Activated naive CD4-positive, alpha-beta T cell treated with anti-CD3 and anti-CD28 coated beads, Interleukin-2, amount 10 ng/mL, durations not matched to agents 5 hours and 36 hours (primary cell): ENCODE measurements around the gene CACNA2D2. TPM values are rescaled to one million over a fixed set of nuclear protein-coding genes. Genes with fewer than 3 reads are reported as not detected.

Experiments used
- total RNA-seq, 2 experiments: library from RNA; stranded (reverse); gene quantifications; one replicate each; pipeline ENCODE4 v1.2.3, GENCODE V29; 2021

The CACNA2D2 gene
- total RNA-seq = under 1 TPM; 0.60 to 0.63 TPM

DNA sequence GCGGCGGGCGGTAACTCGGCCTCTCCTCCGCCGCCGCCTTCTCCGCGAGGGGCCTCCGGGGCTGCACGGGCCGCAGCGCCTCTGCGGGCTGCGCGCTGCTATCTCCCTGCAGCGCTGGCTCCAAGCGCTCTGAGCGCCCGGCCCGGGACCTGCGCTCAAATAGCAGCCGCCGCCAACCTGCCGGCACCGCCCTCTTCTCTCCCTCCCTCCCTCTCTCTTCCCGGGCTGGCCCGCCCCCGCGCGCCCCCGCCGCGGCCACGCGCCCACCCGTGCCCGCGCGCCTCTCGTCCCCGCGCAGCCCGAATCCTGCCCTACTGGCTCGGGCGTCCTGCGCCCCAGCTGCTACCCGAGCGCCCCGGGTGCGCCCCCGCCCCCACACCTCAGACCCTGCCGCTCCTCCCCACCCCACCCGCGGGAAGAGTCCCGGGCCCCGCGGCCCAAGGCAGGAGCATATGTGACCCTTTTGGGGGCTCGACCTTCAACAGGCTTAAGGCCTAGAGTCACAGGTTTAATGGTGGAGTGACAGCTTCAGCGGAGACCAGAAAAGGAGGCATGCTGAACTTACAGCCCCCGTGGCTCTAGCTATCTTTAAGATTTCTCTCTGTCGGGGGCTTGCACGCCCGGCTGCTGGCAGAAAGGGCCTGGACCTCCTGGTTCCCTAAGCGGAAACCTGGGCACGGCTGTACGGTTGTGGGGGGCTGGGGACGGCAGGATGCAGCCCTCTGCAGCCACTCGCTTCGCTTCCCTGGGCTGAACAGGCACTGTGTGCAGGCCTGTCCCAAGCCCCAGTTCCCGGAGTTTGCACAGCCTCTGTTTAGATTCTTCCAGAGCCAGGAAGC lies at the start of gene CACNA2D2:
Gene CACNA2D2, minus strand, starts transcription at position 131 of the 839 bp plus-strand sequence. CDS start 211 bp downstream, outside the sequence.

DNA sequence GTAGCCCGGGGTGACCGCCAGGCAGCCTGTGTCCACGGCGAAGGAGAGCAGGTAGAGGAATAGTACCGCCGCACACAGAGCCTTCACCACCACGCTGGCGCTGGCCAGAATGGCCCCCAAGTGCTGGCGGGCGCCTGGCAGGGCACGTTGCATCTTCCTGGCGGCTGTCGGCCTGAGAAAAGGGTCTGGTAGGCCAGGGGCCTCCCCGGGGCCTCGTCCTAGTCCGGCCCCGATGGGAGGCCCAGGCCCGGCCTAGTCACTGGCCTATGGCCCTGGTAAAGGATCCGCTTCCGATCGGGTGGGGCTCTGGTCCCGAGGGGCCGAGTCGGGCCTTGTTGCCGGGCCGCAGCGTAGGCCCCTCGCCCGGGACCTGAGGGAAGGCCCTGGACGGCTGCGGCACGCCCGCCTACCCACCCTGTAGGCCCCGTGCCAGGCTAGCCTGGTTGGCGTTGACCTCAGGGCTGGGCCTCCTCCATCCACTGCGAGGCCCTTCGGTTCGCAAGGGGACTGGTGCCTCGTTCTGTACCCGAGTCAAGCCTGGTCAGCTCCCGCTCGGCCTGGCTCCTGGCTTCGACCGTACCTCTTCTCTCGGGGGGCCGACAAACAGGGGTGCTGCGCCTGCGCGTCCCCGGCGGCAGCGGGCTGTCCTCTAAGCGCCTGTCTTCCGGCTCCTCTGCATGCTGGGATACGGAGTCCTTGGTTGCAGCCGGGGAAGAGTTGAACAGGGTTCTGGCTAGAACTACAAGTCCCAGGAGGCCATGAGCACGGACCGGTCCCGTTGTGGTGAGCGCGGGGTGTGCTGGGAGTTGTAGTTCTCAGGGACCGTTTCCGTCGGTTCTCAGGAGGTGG lies 144.3 kb downstream of the CACNA2D2 start, which contains the start of gene TMEM115:
Gene TMEM115, minus strand, starts transcription at position 611 of the 849 bp plus-strand sequence. Its CDS starts 458 bp downstream, at position 153.

DNA sequence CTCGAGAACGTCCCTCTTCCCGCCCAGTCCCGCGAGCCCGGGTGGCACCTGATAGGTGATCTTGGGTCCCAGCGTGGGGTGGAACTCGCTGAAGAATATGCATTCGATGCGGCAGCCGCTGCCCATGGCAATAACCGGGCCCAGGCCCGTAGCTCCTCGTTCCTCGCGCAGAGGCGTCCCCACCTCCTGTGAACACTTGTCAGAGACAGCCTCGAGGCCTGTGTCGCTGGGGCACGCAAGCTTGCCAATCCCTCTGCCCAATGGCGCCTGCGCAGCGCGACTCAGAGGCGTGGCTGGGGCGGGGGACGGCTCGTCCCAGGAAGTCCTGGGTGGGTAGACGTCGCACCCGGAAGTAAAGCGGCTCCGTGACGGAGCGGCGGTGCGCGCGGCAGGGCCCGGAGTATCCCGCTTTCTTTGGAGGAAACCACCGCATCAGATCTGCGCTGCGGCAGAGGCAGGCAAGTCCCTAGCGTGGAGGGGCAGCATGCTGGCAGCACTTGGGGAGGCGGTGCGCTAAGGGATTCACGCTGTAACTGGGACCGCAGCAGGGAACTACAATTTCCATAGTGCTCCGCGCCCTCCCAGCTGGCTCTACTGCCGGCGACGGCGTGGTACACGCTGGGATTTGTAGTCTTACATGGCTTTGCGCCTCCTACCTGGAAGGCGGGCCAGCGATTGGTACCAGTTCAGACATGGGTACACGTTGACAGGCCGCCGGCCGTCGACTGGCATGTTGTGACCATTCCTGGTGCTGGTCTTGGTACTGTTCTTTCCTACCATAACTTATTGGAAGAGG lies 152.7 kb downstream of the CACNA2D2 start, which contains the start of the genes CYB561D2 and NPRL2:
Gene CYB561D2, plus strand, starts transcription at position 336 of the 796 bp plus-strand sequence. CDS start 572 bp downstream, outside the sequence.
Gene NPRL2, minus strand, starts transcription at position 249 of the 796 bp plus-strand sequence. Its CDS starts 123 bp downstream, at position 126.

DNA sequence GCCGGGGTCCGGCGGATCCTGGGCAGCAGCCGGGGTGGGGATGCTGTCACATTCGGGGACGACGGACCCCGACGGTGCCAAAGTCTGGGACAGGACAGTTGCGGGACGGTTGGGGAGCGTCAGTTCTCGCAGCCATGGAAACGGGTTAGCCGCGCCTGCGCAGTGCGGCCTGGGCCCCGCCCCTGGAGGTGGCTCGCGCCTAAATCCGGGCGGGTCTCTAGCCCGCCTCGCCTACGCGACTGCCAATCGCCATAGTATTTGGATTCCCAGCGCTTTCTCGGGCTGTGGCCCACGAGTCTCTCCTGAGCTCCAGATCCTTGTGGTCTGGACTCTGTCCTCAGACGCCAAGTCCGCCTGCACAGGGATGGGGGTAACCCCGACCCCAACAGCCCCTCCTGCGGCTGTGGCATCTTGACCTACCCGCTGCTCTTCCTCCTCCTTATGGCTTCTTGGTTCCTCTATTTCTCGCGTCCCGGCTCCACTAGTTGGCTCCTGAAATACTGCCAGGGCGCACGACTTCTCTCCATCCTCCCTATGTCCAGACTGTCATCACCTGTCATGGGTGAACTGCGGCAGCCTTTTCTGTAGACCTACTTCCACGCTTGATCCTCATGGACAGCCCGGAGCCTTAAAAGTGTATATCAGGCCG lies 157.7 kb downstream of the CACNA2D2 start, which contains the start of gene ZMYND10:
Gene ZMYND10, minus strand, starts transcription at position 147 of the 649 bp plus-strand sequence. CDS start 153 bp downstream, outside the sequence.

DNA sequence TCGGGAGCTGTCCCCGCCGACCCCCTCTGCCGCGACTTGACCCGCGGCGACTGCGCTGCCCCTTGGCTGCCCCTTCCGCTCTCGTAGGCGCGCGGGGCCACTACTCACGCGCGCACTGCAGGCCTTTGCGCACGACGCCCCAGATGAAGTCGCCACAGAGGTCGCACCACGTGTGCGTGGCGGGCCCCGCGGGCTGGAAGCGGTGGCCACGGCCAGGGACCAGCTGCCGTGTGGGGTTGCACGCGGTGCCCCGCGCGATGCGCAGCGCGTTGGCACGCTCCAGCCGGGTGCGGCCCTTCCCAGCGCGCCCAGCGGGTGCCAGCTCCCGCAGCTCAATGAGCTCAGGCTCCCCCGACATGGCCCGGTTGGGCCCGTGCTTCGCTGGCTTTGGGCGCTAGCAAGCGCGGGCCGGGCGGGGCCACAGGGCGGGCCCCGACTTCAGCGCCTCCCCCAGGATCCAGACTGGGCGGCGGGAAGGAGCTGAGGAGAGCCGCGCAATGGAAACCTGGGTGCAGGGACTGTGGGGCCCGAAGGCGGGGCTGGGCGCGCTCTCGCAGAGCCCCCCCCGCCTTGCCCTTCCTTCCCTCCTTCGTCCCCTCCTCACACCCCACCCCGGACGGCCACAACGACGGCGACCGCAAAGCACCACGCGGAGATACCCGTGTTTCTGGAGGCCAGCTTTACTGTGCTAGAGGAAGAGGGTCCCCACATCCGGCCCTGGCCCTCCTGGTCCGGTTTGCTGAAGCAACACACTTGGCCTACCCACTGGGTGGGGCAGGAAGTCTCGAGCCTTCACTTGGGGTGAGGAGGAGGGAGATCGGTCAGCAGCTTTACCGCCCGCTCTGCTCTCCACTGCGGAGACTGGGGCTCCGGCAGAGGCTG lies 162.7 kb downstream of the CACNA2D2 start, which contains the start of gene RASSF1:
Gene RASSF1, minus strand, starts transcription at position 389 of the 882 bp plus-strand sequence. Its CDS starts 31 bp downstream, at position 358.

DNA sequence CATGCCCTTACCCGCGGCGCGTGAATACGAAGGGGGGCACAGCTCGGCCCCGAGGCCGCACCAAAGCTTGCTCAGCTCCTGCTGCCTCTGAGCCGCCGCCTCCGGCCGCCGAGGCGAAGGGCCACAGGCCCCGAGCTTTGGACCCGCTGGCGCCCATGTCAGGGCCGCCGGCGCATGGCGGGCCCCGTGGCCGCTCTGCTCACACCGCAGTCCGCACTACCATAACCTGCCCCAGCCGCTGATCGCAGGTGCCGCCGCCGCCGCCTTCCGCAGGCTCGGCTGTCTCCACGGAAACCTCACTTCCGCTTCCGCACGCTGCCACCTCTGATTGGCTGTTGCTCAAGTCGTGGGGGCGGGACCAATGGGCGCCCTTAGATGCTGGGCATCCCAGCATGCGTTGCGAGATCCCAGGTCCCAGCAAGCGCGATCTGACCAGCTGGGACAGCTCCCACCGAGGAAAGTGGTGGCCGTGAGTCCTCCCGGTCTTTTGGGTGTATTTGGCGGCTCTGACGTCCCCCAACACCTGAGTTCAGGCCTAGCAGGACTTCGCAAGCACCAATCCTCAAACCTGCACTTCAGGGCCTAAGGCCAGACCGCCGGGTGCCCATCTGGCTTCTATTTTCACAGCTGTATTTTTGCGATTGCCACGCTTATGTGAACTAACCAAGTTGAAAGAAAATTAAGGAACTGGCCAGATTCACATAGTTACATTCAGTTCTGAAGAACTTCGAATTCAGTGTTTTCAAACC lies 175.3 kb downstream of the CACNA2D2 start, which contains the start of gene TUSC2:
Gene TUSC2, minus strand, starts transcription at position 281 of the 749 bp plus-strand sequence. Its CDS starts 124 bp downstream, at position 157.

DNA sequence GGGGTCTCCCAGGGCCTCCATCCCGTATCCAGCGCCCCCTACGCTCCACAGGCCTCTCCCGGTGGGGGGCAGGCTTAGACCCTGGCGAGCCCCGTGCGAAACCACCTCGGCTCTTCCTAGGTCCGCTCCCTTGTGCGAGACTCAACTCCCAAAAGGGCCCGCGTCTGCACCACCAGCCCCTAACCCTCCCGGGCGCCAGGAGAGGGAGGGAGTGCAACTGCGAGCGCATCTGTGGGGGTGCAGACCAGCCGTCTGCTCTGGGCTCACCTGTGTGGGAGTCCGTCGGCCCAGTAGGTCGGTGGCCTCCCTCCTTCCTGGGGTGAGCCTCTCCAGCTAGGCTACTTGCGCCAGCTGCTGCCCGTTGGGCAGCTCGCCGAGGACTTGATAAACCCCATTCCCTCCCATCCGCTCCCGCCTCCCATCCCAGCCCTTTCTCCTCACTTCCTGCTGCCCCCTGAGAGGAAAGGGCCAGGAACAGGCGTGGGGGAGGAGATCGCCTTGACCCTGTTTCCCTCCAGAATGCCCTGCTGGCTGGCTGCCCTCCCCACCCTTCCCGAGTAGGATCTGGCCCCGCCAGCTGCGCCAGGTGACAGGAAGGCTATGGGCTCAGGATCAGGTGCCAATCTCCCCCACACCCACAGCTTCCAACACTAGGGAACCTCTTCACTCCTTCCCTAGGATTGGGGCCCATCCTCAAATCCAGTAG lies 180.9 kb downstream of the CACNA2D2 start, which contains the start of gene HYAL2:
Gene HYAL2, minus strand, starts transcription at position 360 of the 706 bp plus-strand sequence. CDS start 2,256 bp downstream, outside the sequence.

Other genes with a start within 250 kb of the CACNA2D2 start
- under 1 TPM; 0.30 to 0.34 TPM for gene SEMA3B, start 234.5 kb downstream of the CACNA2D2 start, total RNA-seq
- not detected for gene LSMEM2, start 224.5 kb downstream of the CACNA2D2 start, total RNA-seq
- gene IFRD2, start 211.2 kb downstream of the CACNA2D2 start, total RNA-seq = 10 to 100 TPM; 54.2 to 58.4 TPM
- 1 to 10 TPM; 6.3 to 7.0 TPM for gene HYAL3, start 204.2 kb downstream of the CACNA2D2 start, total RNA-seq
- gene NAA80, start 204.2 kb downstream of the CACNA2D2 start, total RNA-seq = 10 to 100 TPM; 33.2 to 35.3 TPM
- under 1 TPM; 0.24 to 0.40 TPM for gene HYAL1, start 200.1 kb downstream of the CACNA2D2 start, total RNA-seq
- 1 to 10 TPM; 4.0 to 6.0 TPM for gene HYAL2, start 180.9 kb downstream of the CACNA2D2 start, total RNA-seq
- gene TUSC2, start 175.4 kb downstream of the CACNA2D2 start, total RNA-seq = 10 to 100 TPM; 15.5 TPM
- gene RASSF1, start 162.8 kb downstream of the CACNA2D2 start, total RNA-seq = 100 to 1,000 TPM in 1 of 2 experiments, 10 to 100 TPM in 1; 96.2 to 102 TPM
- 1 to 10 TPM; 2.2 to 3.0 TPM for gene ZMYND10, start 157.9 kb downstream of the CACNA2D2 start, total RNA-seq
- 10 to 100 TPM; 44.2 to 45.0 TPM for gene NPRL2, start 152.9 kb downstream of the CACNA2D2 start, total RNA-seq
- 10 to 100 TPM; 33.7 to 35.8 TPM for gene CYB561D2, start 152.8 kb downstream of the CACNA2D2 start, total RNA-seq
- 10 to 100 TPM; 19.0 to 19.8 TPM for gene TMEM115, start 144.1 kb downstream of the CACNA2D2 start, total RNA-seq
- 10 to 100 TPM; 39.0 to 39.2 TPM for gene C3orf18, start 64.1 kb upstream of the CACNA2D2 start, total RNA-seq
- gene HEMK1, start 65.9 kb upstream of the CACNA2D2 start, total RNA-seq = 10 to 100 TPM; 77.1 to 80.0 TPM
- gene CISH, start 108.1 kb upstream of the CACNA2D2 start, total RNA-seq = 100 to 1,000 TPM; 389 to 398 TPM
- 100 to 1,000 TPM; 159 to 161 TPM for gene MAPKAPK3, start 113.5 kb upstream of the CACNA2D2 start, total RNA-seq
- 1 to 10 TPM; 1.4 to 1.5 TPM for gene DOCK3, start 171.3 kb upstream of the CACNA2D2 start, total RNA-seq